Sigmoid colon (tissue), 7 donors: Measurements from ENCODE around the gene PEX7. TPM values are rescaled to one million over a fixed set of nuclear protein-coding genes. Genes with fewer than 3 reads are reported as not detected.
"Not testable (repeated sequence)": the region's sequence is repeated elsewhere in the genome, so short reads cannot be mapped to it uniquely, and the experiment has no call there.

ENCODE experiments used
- DNase-seq: peaks from one replicate; pipeline ENCODE4 v3.0.0-alpha.2; 2019
- H3K27ac ChIP-seq, 4 donors: fragments of 200-600 bp; sonication (generic); one replicate each; pipeline ENCODE4 v1.5.1; 2016 to 2019; ENCODE audit warnings: mild to moderate bottlenecking in 1 of 4
- H3K27me3 ChIP-seq, 3 donors: fragments of 200-600 bp; sonication (generic); one replicate each; pipeline ENCODE4 v1.5.1; 2019; ENCODE audit warnings: mild to moderate bottlenecking in 1 of 3
- H3K36me3 ChIP-seq, 4 donors: fragments of 200-600 bp; sonication (generic); one replicate each; pipeline ENCODE4 v1.5.1; 2016 to 2019
- H3K4me1 ChIP-seq, 4 donors: fragments of 200-600 bp; sonication (generic); one replicate each; pipeline ENCODE4 v1.5.1; 2017 to 2019
- H3K4me3 ChIP-seq, 4 donors: fragments of 200-600 bp; sonication (generic); one replicate each; pipeline ENCODE4 v1.5.1; 2017 to 2019; ENCODE audit warnings: mild to moderate bottlenecking in 2 of 4, moderate library complexity in 1 of 4
- H3K9me3 ChIP-seq, 4 donors: fragments of 200-600 bp in 3 of 4; sonication (generic) in 3 of 4; one replicate each; pipeline versions ENCODE4 v1.5.1 to v1.6.1; 2013 to 2019
- CTCF ChIP-seq, 4 experiments: fragments of 450-650 bp in 3 of 4; fragments of 200-600 bp in 1 of 4; IDR thresholded peaks; one replicate each; pipeline ENCODE4 v1.5.1; 2016 to 2019; ENCODE audit warnings: antibody characterized with exemption in 4 of 4, mild to moderate bottlenecking in 3 of 4, moderate library complexity in 2 of 4
- EP300 ChIP-seq, 4 donors: sonication (generic); formaldehyde crosslinking; IDR thresholded peaks; one replicate each; pipeline ENCODE4 v1.6.1; 2017; ENCODE audit warnings: antibody characterized with exemption in 4 of 4
- POLR2A ChIP-seq, 2 donors: fragments of 450-650 bp; IDR thresholded peaks; one replicate each; pipeline ENCODE4 v1.6.1; 2016; ENCODE audit warnings: antibody characterized with exemption in 2 of 2, mild to moderate bottlenecking in 2 of 2, moderate library complexity in 2 of 2
- POLR2AphosphoS5 ChIP-seq, 4 donors: sonication (generic); formaldehyde crosslinking; IDR thresholded peaks; one replicate each; pipeline ENCODE4 v1.6.1; 2017; ENCODE audit warnings: antibody characterized with exemption in 4 of 4
- WGBS, 2 donors: extraction: QIAGEN DNeasy Blood & Tissue Kit; methylation state at CpG; one replicate each; pipeline ENCODE4 v1.1.7; 2013; 5-methylcytosine and 5-hydroxymethylcytosine counted together
- intact Hi-C: fragments of 100-400 bp; cut with DNase I; formaldehyde crosslinking; loops from one replicate; pipeline ENCODE4 v1.15.1; 2023
- polyA plus RNA-seq, 3 donors: library from polyadenylated mRNA; stranded (reverse); fragments of 200-250 nt; gene quantifications; one replicate each; pipeline ENCODE4 v1.2.3, GENCODE V29; 2013
- total RNA-seq, 4 donors: library from RNA; depleted of rRNA; stranded (reverse); fragments of >200 nt; gene quantifications; one replicate each; pipeline ENCODE4 v1.1.0, GENCODE V29; 2016
- donor health status: healthy with polysubstance abuse.
- donor health status: Bipolar disorder and iron deficiency.
- donor health status: healthy.

Gene PEX7
- total and polyA plus RNA-seq, 7 donors: 2.9 to 15.0 (median 6.9) TPM

DNA sequence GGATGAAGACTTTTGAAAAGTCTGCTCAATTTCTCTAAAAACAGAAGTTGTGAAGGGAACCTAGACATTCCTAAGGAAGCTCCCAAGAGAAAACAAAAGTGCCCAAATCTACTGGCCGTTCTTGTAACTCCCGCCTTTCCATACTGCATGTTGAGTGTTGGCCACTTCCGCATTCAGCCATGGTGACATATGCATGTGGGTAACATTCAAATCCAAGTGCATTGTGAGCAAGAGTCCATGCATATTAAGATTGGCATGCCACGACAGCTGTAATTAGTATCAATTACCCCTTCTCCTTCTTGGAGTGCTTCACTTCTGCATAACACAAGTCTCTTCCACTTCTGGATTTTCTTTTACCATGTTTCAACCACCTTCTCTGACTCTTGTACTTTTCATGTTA, 108.1 kb downstream of the PEX7 start:
- Histone ChIP-seq H3K4me3 (no peak overlapping the region), H3K4me1 (no peaks in the 10 kb centered on the region), H3K27ac (no peak overlapping the region), H3K27me3 (peaks cover 0 to 3% (median 0%) of the 10 kb centered on the region in 3 donors), H3K9me3 (no peaks in the 10 kb centered on the region), H3K36me3 (no peaks in the 10 kb centered on the region)
- 95 to 96% methylated on average over 4 of the region's 4 CpGs for WGBS, 2 donors
- no peak for DNase-seq
- intact Hi-C loops: no loop called here
- TF ChIP-seq POLR2A (IDR thresholded peaks at IDR 0.05) (no peak), EP300 (IDR thresholded peaks at IDR 0.05) (no peak), POLR2AphosphoS5 (IDR thresholded peaks at IDR 0.05) (no peak), CTCF (IDR thresholded peaks at IDR 0.05) (no peak)

DNA sequence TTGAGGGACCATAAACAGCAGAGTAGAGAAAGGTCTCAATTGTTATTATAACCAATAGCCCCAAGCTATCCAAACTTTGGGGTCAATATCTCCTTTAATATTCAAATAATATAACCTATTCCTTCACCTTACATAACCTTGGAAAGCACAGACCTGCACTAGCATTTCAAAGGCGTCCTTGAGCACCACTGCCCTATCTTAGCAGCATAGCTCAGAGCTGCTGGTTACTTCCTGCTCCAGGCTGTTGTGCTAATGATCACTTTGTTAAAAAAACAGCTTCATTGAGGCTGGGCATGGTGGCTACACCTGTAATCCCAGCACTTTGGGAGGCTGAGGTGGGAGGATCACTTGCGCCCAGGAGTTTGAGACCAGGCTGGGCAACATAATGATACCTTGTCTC, 110.2 kb downstream of the PEX7 start:
- TF ChIP-seq EP300 (IDR thresholded peaks at IDR 0.05) (no peak), CTCF (IDR thresholded peaks at IDR 0.05) (no peak), POLR2A (IDR thresholded peaks at IDR 0.05) (no peak), POLR2AphosphoS5 (IDR thresholded peaks at IDR 0.05) (no peak)
- Histone ChIP-seq H3K27me3 (no peaks in the 10 kb centered on the region), H3K27ac (no peak overlapping the region), H3K4me3 (no peak overlapping the region), H3K4me1 (no peaks in the 10 kb centered on the region), H3K36me3 (no peaks in the 10 kb centered on the region), H3K9me3 (no peaks in the 10 kb centered on the region)
- intact Hi-C loops: no loop called here
- WGBS, 2 donors: 92 to 94% methylated on average over 2 of the region's 2 CpGs
- DNase-seq: no peak

DNA sequence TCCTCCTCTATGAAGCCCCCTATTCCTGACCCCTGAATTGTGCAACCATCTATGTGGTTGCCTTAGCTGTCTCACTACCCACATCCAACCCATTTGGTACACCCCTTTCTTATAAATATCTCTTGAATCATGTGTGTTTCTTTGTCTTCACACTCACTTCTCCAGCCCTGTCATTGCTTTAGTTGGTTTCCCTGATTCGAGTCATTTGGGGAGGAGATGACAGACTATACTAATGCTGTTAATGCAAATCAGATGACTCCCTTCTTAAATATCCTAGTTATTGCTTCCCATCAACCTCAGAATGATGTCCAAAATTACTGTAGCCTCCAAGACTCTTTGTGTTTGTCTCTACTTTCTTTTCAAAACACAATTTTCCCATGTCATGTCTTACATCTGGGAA, 122.7 kb downstream of the PEX7 start:
- TF ChIP-seq EP300 (IDR thresholded peaks at IDR 0.05) (no peak), POLR2A (IDR thresholded peaks at IDR 0.05) (no peak), POLR2AphosphoS5 (IDR thresholded peaks at IDR 0.05) (no peak), CTCF (IDR thresholded peaks at IDR 0.05) (no peak)
- Histone ChIP-seq H3K4me1 (no peaks in the 10 kb centered on the region), H3K9me3 (no peaks in the 10 kb centered on the region), H3K27me3 (no peaks in the 10 kb centered on the region), H3K27ac (no peak overlapping the region), H3K36me3 (no peaks in the 10 kb centered on the region), H3K4me3 (no peak overlapping the region)
- 75 to 82% methylated on average over 1 of the region's 1 CpG for WGBS, 2 donors
- no peak for DNase-seq
- intact Hi-C loops: no loop called here

DNA sequence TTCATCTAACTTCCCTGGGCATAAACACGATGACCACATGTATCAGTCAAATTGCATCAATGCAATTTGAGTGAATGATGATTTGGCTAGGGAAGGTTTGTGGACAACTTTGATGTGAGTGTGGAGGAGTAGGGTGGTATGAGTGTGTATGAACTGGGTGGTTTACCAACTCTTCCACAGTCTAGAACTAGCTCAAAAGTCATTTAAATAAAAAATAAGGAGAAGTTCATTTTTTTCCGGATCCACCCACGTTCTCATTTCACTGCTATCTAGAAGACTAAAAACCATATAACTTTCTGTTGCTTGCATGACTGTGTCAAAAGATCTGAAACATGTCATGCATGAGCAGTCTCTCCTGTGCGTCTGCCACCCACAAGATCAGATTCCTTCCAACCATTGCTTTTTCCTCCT, 123.3 kb downstream of the PEX7 start:
- no peaks in the 10 kb centered on the region for H3K9me3 ChIP-seq
- H3K36me3 ChIP-seq: no peaks in the 10 kb centered on the region
- no peak for DNase-seq
- WGBS, 2 donors: 82 to 88% methylated on average over 4 of the region's 4 CpGs
- no peaks in the 10 kb centered on the region for H3K4me1 ChIP-seq
- H3K4me3 ChIP-seq: no peak overlapping the region
- H3K27me3 ChIP-seq: no peaks in the 10 kb centered on the region
- no peak for TF ChIP-seq POLR2AphosphoS5 (IDR thresholded peaks at IDR 0.05)
- TF ChIP-seq EP300 (IDR thresholded peaks at IDR 0.05): no peak
- TF ChIP-seq CTCF (IDR thresholded peaks at IDR 0.05): no peak
- no peak for TF ChIP-seq POLR2A (IDR thresholded peaks at IDR 0.05)
- intact Hi-C loops: no loop called here
- no peak overlapping the region for H3K27ac ChIP-seq

- no peaks in the 10 kb centered on the region for H3K9me3 ChIP-seq
- DNase-seq: no peak
- TF ChIP-seq POLR2AphosphoS5 (IDR thresholded peaks at IDR 0.05): no peak
- WGBS, 2 donors: 71 to 83% methylated on average over 9 of the region's 9 CpGs
- no peaks in the 10 kb centered on the region for H3K27me3 ChIP-seq
- H3K4me1 ChIP-seq: no peaks in the 10 kb centered on the region
- H3K4me3 ChIP-seq: no peak overlapping the region
- H3K27ac ChIP-seq: no peak overlapping the region
- intact Hi-C loops: no loop called here
- H3K36me3 ChIP-seq: no peaks in the 10 kb centered on the region
Measured at GRCh38 chr6:136947037-136947436, 124.6 kb downstream of the PEX7 start.

DNA sequence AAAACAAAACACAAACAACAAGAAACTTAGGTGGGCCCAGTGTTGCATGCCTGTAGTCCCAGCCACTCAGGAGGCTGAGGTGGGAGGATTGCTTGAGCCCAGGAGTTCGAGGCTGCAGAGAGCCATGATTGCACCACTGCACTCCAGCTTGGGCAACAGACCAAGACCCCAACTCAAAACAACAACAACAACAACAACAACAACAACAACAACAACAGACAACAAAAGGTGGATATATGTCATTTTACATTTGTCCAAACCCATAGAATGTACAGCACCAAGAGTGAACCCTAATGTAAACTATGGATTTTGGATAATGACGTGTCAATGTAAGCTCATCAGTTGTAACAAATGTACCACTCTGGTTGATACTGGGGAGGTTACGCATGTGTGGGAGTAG, 127.6 kb downstream of the PEX7 start:
- H3K9me3 ChIP-seq, H3K4me1 ChIP-seq, H3K27me3 ChIP-seq, intact Hi-C loops, H3K4me3 ChIP-seq, H3K36me3 ChIP-seq, H3K27ac ChIP-seq, DNase-seq: not testable (repeated sequence)
- 95% methylated on average over 3 of the region's 3 CpGs for WGBS, 2 donors
